ENCODE measurements around the gene RABGAP1L.

DNA sequence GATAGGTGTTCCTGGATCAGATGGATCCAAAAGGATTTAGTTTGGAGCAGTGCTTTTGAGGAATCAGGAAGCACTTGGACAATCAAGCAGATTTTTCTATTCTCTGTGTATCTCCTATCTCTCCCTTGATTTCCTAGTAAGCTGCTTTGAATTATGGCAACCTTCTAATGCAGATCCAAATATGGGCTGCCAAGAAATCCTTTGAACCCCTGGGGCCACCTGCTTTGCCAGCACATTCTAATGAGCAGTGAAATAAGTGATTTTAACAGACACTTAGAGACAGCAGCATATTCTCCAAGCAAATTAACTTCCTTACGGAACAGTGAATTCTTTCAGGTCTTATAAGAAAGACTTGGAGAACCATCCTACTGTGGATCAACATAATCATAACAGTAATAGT lies 483.9 kb downstream of the RABGAP1L start:
- TF ChIP-seq, protein P1, sequence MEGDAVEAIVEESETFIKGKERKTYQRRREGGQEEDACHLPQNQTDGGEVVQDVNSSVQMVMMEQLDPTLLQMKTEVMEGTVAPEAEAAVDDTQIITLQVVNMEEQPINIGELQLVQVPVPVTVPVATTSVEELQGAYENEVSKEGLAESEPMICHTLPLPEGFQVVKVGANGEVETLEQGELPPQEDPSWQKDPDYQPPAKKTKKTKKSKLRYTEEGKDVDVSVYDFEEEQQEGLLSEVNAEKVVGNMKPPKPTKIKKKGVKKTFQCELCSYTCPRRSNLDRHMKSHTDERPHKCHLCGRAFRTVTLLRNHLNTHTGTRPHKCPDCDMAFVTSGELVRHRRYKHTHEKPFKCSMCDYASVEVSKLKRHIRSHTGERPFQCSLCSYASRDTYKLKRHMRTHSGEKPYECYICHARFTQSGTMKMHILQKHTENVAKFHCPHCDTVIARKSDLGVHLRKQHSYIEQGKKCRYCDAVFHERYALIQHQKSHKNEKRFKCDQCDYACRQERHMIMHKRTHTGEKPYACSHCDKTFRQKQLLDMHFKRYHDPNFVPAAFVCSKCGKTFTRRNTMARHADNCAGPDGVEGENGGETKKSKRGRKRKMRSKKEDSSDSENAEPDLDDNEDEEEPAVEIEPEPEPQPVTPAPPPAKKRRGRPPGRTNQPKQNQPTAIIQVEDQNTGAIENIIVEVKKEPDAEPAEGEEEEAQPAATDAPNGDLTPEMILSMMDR (IDR thresholded peaks at IDR 0.05) = no peak
- no peak for TF ChIP-seq POLR2A (IDR thresholded peaks at IDR 0.05)

Measured in gastroesophageal sphincter (tissue), 3 donors.